HG02852 (cell line): ENCODE measurements around the gene NOX1.
A peak's percentile ranks its signal among the peaks of the same experiment; 100 is the strongest.

Experiments used
- ATAC-seq: cut with Tn5 transposase; IDR thresholded peaks from one replicate; pipeline ENCODE4 v1.9.1; 2021; ENCODE audit warnings: mild to moderate bottlenecking, moderate library complexity; ENCODE audit not compliant: unreplicated experiment

Gene NOX1

DNA sequence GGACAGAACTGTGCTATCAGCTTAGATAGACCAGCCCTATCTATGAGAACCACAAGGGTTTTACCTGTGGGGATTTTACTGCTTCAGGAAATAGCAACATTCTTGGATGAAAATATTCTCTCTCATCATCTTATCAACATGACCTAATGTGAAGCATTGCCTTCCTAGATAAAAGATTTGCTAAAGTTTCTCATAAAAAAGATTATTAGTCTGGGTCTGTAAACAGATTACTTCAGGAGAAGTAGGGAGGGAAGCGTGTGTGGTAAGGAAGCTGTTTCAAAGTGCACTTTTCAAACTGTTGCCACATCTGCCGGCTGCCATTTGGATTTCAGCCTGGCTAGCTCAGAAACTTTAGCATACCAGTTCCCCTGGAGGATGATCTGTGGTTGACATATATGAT, at the start of gene NOX1:
TSS of gene NOX1 (minus strand) at position 35 of the 400 bp plus-strand sequence. CDS start 220 bp downstream, outside the sequence.
- ATAC-seq, result no peak

DNA sequence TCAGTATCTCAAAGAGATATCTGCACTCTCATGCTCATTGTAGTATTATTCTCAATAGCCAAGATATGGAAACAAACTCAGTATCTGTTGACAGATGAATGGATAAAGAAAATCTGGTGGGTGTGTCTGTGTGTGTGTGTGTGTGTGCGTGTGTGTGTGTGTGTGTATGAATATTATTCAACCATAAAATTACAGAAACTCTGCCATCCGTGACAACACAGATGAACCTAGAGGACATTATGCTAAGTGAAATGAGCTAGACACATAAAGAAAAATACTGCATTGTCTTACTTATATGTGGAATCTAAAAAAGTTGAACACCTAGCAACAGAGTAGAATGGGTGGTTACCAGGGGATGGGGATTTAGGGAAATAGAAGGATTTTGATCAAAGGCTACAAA, 41.4 kb upstream of the NOX1 start:
- no peak for ATAC-seq

- no peak for ATAC-seq
Observed at GRCh38 chrX:100913111-100913510, 39.0 kb upstream of the NOX1 start.

GRCh38 chrX:100911731-100912130, 37.6 kb upstream of the NOX1 start:
- ATAC-seq, result no peak

DNA sequence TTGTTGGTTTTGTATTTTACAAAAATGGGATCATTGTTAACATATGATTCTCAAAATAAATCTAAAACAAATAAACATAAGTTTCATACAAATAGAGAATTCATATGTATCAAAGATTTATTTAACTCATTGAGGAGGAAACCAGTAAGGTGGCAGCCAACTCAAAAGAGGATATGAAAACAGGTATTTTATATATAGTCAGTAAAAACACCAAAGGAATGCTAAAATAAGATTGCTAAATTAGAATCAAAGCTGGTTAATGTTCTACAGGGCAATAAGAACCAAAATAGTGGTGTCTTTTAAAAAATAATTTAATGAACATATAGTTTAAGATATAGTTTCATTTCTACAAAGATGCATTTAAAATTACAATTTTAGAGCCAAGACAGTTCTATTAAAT, 31.5 kb upstream of the NOX1 start:
- no peak for ATAC-seq

GRCh38 chrX:100904433-100904832, 30.3 kb upstream of the NOX1 start:
- no peak for ATAC-seq

DNA sequence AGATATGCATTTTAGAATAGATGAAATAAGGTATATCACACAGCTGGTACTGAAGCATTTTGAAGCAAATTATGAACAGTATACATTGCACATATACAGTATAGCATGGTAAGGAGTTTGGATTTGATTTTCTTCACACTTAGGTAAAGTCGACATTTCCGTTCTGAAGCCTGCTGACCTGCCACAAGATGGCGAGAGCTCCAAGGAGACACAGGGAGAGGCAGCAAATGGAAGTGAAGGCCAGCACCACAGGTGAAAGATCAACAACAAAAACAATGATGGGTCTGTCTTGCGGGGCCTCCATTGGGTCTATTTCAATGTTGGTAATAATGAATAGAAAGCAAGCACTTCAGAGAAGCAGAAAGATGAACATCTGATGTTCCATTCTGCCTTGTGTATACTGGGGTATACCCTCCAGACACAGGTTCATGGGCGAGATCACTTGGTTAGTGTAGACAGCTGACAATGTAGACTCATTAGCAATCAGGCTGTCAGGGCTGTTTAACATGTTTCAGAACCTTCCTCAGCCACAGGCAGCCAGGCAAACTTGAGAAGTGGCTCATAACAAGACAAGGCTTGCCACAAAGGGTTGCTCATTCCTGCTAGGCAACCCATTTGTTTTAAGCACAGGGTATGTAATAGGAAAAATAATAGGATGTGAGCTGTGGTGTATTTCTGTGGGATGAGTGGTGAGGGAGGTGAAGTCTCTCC, 21.4 kb upstream of the NOX1 start:
- peak; percentile 67 for ATAC-seq

DNA sequence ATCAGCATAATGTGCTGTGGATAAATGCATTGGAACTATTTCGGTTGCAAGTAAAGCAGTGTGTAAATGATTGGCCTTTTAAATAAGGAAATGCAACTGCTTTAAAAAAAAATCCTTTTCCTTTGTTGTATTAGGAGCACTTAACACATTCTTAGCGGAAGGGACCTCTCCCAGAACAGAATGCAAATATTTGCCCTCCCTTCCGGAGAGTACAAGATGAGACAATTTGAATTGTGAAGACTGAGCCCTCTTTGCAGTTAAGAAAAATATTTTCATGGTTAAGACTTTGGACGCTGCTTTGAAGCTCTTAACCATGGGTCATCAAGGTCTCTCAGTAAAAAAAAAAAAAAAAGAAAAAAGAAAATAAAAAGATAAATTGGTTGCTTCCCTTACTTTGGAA, 9.5 kb upstream of the NOX1 start:
- ATAC-seq, result no peak

DNA sequence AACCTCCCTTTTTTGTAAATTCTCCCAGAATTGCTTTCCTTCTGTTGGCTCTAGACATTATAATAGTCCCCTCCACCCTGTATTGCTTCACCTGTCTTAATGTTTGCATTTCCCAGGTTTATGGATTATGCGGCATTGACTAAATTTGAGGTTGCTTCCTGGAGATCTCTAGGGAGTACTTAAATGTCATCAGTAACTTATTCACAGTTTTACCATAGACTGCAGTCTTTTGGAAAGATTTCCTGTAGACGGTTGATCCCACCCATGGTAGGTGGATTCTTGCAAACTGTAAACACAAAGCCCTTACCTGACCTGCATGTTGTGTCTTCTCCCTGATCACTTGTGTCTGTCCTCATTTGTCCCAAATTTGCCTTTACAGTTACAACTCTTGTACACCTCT, 6.2 kb upstream of the NOX1 start:
- ATAC-seq, result no peak

GRCh38 chrX:100871594-100872560, 2.3 kb downstream of the NOX1 start:
- ATAC-seq, result no peak

- ATAC-seq, result no peak
Observed at GRCh38 chrX:100870527-100870926, 3.6 kb downstream of the NOX1 start.

DNA sequence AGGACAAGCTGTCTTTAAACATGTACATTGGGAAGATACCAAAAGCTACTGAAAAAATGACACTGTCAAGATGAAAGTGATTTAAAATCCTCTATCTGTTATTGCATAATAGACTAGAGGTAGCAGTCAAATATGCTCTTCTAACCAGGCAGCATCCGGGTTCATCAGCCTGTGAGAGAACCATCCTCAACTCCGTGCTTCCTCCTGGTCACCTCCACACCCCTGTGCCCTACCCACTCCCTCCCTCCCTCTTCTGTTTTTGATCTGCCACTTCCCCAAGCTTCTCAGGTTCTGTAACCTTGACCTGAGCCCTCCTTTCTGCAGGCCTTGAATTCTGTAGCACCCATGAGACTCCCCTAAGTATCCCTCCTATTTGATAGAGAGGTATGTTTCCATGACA, 5.9 kb downstream of the NOX1 start:
- no peak for ATAC-seq

DNA sequence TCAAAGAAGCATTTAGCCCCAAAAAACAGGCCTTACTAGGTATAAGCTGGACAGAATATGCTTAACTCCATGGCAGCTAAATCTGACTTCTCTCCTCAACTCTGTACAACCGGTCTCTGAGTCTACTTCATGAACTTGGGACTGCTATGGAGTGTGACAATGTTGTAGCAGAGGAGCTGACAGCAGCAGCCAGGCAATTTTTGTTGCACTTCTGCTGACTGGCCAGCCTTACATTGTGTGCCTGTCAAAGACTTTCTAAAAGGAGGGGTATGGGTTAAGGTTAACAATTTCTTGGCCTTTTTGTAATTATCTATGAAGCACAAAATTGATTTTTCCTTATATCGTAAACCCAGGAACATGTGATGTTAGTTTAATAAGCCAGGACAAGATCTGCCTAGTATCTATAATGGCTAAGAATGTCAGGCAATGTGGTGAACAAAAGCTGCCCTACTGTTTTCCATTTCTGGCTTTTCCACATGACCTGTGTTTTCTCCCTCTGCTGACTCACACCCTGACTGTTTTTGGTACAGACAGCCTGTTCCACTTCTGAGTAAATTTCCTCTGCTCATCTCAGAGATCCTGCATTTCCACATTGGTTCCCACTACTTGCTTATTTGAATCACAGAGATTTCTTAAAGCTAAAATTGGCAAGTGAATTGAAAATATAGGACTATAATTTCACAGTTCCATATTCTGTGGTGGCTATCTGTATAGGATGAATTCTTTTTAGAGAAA, 9.3 kb downstream of the NOX1 start:
- ATAC-seq, result no peak

GRCh38 chrX:100863326-100863864, 10.8 kb downstream of the NOX1 start:
- ATAC-seq, result no peak

- no peak for ATAC-seq
Observed at GRCh38 chrX:100852810-100853209, 21.3 kb downstream of the NOX1 start.

DNA sequence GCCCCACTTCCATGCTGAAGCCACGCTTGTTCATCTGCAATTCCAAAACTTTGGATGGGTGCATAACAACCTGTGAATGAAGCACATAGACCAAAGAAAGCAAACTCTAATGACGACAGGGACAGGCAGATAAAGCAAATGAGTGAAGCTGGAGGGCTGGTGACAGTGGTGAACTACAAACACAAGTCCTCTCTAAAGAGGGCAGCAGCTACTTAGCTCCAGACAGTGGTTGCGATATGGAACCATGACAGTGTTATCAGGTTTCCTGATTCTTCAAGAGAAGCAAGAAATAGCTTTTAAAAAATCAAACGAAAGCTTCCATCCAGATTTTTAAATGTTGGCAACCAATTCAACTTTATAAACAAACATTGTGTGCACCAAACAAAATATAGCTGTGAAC, 23.8 kb downstream of the NOX1 start:
- no peak for ATAC-seq

- ATAC-seq, result no peak
Observed at GRCh38 chrX:100831219-100831946, 42.8 kb downstream of the NOX1 start.

- ATAC-seq, result peak; percentile 46
Observed at GRCh38 chrX:100830547-100830946, 43.6 kb downstream of the NOX1 start.

GRCh38 chrX:100830143-100830542, 44.0 kb downstream of the NOX1 start:
- ATAC-seq, result peak; percentile 44

DNA sequence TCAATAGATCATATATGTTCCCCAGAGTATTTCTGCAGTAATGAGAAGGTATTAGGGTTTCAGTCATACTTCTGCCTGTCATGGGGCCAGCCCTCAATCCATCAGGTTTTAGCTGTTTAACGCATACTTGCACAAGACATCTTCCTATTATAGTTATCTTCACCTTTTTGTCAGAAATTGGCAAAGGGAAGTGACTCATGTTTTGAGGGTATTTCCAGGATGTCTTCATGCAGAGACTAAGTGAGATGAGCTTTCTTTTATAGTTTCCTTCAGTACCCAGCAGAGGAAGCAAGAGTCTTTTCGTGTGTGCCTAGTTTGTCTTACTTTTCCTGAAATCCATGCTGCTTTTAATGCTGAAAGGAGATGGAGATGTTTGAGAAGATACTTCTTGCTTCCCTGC, 44.4 kb downstream of the NOX1 start:
- peak; percentile 66 for ATAC-seq
